Head of caudate nucleus (tissue), 42 donors: ENCODE measurements around the gene UFSP2.
"Not testable (repeated sequence)": the region's sequence is repeated elsewhere in the genome, so short reads cannot be mapped to it uniquely, and the experiment has no call there.

ENCODE experiments used
- DNase-seq, 42 donors: peaks; one replicate each; pipeline versions ENCODE4 v3.0.0 to v3.0.0-alpha.2; 2020 to 2021; ENCODE audit warnings: mixed read lengths in 7 of 42
- intact Hi-C: fragments of 100-400 bp; cut with DNase I; formaldehyde crosslinking; loops from one replicate; pipeline ENCODE4 v1.15.0; 2022

The UFSP2 gene

DNA sequence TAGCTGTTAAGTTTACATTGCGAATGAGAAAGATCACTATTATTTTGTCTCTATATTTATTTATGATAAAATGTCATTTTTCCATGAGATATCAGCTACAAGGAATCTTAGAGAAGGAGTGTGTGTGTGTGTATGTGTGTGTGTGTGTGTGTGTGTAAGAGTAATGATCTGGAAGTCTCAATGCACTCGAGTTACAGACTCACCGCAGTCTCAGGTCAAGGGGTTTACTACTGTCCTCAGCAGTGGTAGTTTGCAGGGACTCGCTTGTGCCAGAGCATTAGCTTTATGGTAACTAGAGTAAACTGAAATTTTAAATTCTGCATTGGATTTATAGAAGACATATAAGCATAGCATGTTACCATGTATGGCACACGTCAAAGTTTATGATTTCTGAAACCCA, 60.9 kb downstream of the UFSP2 start:
- no peak for DNase-seq
- intact Hi-C loops = no loop called here

DNA sequence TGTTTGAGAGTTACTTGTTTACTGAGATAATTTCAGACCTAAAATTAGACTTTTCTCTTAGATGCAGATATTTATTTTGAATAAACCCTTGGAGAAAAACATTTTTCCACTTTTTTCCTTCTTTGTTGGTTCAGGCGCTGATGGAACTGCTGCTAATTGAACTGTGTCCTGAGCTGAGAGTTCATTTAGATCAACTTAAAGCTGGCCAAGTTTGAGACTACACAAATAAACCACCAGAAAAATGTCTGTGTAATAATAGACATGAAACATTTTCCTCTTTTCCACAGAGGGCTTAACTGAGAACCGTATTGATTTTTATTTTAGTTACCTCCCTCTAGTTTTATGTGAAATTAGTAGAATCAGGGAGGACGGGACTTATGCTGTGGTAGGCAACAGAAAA, 62.5 kb downstream of the UFSP2 start:
- intact Hi-C loops = no loop called here
- no peak for DNase-seq

DNA sequence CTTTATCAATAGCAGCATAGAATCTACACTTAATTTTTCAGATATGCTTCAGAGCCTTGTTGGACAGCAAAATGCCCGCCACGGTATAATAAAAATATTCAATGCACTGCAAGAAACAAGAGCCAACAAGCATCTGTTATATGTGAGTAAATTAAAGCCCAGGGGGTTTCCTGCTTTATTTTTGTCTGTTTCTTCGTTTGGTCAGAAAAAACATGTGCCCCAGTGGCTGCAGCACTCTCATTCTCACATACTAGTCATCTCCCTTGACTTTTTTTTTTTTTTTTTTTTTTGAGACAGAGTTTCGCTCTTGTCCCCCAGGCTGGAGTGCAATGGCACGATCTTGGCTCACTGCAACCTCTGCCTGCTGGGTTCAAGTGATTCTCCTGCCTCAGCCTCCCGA, 63.2 kb downstream of the UFSP2 start:
- intact Hi-C loops, DNase-seq: not testable (repeated sequence)

DNA sequence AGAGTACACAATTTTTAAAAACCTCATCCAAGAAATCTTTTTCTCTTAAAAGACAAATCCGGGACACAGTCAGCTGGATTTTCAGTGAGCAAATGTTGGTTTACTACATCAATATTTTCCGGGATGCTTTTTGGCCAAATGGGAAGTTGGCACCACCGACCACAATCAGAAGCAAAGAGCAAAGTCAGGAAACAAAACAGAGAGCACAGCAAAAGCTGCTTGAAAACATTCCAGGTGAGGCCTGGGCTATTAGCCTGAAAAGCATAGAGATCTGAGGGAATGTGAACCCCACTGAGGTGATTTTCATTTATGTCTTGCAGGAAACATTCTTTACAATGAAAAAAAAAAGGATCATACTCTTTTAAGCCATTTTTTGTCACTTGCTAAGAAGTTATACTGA, 63.9 kb downstream of the UFSP2 start:
- DNase-seq = no peak
- intact Hi-C loops = no loop called here

DNA sequence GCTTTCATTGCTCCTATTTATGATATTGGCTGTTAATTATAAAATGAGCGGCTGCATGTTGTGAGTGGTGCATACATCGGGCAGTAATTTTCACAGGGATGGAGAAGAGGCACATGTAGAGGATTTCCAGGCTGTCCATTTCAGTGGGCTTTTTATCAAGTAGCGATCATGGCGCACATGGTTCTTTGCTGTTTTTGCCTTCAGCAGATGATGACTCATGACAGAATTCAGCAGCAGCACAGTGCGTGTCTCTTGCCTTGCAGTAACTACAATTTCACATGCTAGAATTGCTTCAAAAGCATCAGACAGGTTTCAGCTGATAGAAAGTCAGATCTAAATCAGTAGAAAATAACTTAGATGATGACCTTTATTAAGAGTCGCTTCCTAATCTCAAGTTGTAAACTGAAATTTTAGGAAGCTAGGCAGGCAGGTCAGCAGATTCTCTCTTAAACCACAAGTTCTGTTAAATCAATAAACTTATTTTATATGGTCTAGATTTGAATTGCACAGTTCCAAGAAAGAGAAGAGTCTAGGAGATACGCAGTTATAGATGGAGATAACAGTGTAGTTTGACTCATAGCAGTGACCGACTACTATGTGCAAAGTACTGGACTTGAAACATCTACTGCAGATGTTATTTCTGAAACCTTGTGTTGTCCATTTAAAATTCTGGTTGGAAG, 65.9 kb downstream of the UFSP2 start:
- intact Hi-C loops = no loop called here

DNA sequence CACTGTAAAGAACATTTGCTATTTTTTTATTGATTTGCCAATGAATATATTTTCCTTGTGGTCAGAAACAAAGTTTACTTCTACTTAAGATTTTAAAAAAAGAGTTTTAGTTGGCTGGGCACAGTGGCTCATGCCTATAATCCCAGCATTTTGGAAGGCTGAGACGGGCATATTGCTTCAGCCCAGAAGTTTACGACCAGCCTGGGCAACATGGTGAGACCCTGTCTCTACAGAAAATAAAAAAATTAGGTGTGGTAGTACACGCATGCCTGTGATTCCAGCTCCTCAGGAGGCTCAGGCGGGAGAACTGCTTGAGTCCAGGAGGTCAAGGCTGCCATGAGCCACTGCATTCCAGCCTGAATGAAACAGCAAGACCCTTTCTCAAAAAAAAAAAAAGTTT, 66.8 kb downstream of the UFSP2 start:
- intact Hi-C loops = no loop called here
- no peak for DNase-seq

More for the DNA sequence above, 65.9 kb downstream of the UFSP2 start:
- DNase-seq = peak in 24 of 42 donors; percentile 6 to 73 (median 42)

DNA sequence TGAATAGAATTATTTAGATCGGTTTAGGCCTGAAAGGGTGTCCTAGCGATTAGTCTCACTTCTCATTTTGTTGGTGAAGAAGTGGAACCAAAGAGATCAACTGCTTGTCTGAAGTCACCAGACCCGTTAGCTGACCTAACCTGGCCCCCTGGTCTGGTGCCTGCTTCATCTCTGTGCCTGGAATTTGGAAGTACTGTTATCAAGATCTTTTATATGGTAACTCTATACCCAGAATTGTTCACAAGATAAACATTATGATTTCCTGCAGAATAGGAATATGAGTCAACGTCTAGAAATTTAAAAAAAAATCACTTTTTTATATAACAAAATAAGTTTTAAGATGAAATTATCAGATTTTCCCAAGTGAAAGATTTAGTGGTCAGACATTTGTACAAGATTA, 67.2 kb downstream of the UFSP2 start:
- intact Hi-C loops = no loop called here
- DNase-seq = no peak

DNA sequence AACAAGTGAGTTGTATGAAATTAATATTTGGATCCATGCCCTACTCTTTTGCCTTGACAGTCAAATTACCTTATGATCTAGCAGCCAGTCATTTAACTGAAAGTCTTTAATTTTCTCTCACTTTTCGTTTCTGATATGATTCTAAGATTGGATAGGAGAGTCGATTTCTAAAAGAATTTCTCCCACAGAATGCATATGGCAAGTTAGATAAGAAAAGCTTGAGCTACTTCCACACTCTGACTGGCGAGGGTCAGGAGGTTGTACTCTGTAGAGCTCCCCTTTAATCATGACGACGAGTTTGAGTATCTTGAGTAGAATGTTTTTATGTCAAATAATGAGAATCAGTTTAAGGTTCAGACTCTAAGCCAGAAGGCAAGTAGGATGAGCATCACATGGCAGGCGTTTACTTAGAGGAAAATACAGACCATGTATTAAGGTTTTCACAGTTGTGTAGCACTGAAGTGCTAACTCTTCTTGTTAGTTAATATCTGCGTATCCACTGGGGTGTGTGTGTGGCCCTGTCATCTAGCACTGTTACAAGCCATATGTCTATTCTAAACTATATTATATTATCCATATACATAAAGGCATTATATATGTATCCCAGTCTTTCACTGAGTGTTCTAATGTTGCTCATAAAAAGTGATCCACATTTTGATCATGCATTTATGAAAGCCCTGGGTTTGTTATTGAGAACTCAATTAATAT, 67.9 kb downstream of the UFSP2 start:
- no peak for DNase-seq
- intact Hi-C loops = no loop called here

DNA sequence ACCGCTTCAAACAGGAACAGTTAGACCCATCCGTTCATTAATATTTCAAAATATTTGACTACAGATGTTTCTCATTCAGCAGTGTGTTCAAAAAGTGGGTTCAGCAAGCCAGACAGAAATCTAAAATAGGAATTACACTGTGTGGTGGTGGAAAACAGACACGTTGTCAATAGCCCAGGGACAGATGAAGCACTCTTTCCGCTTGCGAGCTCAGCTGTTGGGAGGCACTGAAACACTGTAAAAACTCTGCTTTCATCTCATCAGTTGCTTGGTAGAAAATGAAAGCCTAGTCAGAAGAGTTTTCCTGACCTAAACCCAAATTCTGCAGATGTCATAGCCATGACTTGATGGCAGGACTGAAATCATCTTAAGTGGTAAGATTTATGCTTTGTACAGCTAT, 68.6 kb downstream of the UFSP2 start:
- no peak for DNase-seq
- intact Hi-C loops = no loop called here

DNA sequence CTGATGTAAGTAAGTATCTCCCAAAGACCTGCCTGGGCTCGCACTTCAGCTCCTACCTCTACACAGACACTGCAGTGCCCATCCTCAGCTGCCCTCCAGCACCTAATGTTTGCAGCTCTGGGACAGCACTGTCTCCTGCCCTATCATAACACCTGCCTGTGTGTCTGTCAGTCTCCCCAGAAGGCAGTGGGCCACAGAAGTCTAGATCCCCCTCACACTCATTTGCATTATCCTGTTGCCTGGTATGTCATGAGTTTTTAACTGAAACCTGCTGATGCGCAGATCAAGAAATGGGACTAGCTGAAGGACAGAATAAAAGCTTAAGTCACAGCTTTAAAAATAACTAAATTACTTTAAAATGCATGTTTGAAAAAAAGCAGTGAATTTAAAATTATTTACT, 73.0 kb downstream of the UFSP2 start:
- intact Hi-C loops = no loop called here
- DNase-seq = no peak

DNA sequence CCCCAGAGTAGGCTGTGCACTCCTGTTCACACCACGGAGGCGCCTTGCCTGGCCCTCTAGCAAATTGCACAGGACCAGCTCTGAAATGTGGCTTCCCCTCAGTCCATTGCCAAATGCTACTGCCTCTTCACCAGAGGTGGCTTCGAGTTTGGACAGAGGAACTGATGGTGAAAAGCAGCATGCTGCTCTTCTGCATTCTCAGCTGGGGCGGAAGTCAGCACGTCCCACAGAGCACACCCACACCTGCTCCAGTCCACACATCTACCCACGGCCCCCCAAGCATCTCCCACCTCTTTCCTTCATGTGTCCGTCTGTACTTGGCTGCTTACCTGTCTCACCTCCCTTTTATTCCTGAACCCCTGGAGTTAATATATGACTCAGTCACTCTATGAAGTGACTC, 73.6 kb downstream of the UFSP2 start:
- DNase-seq = no peak
- intact Hi-C loops = no loop called here

DNA sequence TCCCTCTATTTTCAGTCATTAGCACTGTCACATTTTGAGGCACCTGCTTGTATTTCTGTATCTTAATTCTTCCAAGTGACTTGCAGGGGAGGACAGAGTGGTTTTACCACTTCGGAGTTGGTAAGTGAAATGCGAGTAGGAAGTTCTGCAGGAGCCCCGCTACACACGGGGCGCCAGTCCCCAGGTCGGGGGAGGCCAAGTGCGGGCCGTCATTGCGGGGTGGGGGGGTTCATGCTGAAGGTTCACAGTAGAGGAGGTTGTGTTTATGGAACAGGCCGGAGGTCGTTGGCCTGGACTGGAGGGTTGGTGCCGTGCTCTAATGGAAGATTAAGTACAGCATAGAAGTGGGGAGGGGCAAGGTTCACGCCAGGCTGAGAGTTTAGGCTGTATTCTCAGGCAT, 74.1 kb downstream of the UFSP2 start:
- intact Hi-C loops = no loop called here
- DNase-seq = no peak
